DND-41 (cell line): ENCODE measurements around the gene HMX1.

ENCODE experiments used
- ATAC-seq: fragments of 200-7000 bp; cut with Tn5 transposase; 3 replicates; pipeline ENCODE4 v1.9.1; 2021; ENCODE audit warnings: low read depth; ENCODE audit not compliant: insufficient read depth
- DNase-seq: peaks from one replicate; pipeline ENCODE4 v3.0.0-alpha.2; 2020
- H2AFZ ChIP-seq: 2 replicates; pipeline ENCODE4 v1.6.0; 2012; ENCODE audit warnings: low read depth, low read length
- H3K27ac ChIP-seq: 2 replicates; pipeline ENCODE4 v1.5.1; 2012; ENCODE audit warnings: low read length, inconsistent platforms
- H3K27me3 ChIP-seq: fragments of 200-600 bp; sonication (generic); 2 replicates; pipeline ENCODE4 v1.6.0; 2012; ENCODE audit warnings: low read length, mild to moderate bottlenecking, inconsistent platforms; ENCODE audit not compliant: insufficient read depth, poor library complexity
- H3K36me3 ChIP-seq: 2 replicates; pipeline ENCODE4 v1.5.1; 2012; ENCODE audit warnings: low read length, inconsistent platforms; ENCODE audit not compliant: insufficient read depth
- H3K4me1 ChIP-seq: 2 replicates; pipeline ENCODE4 v1.5.1; 2012; ENCODE audit warnings: mild to moderate bottlenecking, low read length; ENCODE audit not compliant: insufficient read depth
- H3K4me2 ChIP-seq: 2 replicates; pipeline ENCODE4 v1.6.0; 2012; ENCODE audit warnings: mild to moderate bottlenecking, moderate library complexity, low read length, inconsistent platforms; ENCODE audit not compliant: insufficient read depth
- H3K4me3 ChIP-seq, 2 experiments: fragments of 200-600 bp in 1 of 2; shearing (Covaris generic) in 1 of 2; 2 replicates each; pipeline ENCODE4 v1.5.1; 2012 to 2016; ENCODE audit warnings: inconsistent platforms in 2 of 2, low read length in 2 of 2, mild to moderate bottlenecking in 2 of 2, low read depth in 1 of 2, moderate library complexity in 1 of 2
- H3K79me2 ChIP-seq: 2 replicates; pipeline ENCODE4 v1.6.0; 2012; ENCODE audit warnings: low read length, inconsistent platforms; ENCODE audit not compliant: insufficient read depth
- H3K9ac ChIP-seq: 2 replicates; pipeline ENCODE4 v1.6.0; 2012; ENCODE audit warnings: low read depth, mild to moderate bottlenecking, inconsistent platforms, low read length, moderate library complexity
- H3K9me3 ChIP-seq: 2 replicates; pipeline ENCODE4 v1.5.1; 2012; ENCODE audit warnings: low read length, moderate library complexity, mild to moderate bottlenecking, inconsistent platforms; ENCODE audit not compliant: insufficient read depth, severe bottlenecking
- H4K20me1 ChIP-seq: 2 replicates; pipeline ENCODE4 v1.6.0; 2012; ENCODE audit warnings: low read length; ENCODE audit not compliant: insufficient read depth
- CTCF ChIP-seq: IDR thresholded peaks from 2 replicates; pipeline ENCODE4 v1.5.1; 2012; ENCODE audit warnings: borderline replicate concordance, low read length, moderate library complexity, mild to moderate bottlenecking; ENCODE audit not compliant: poor library complexity, severe bottlenecking; ENCODE audit errors: extremely low read depth
- EZH2 ChIP-seq: IDR thresholded peaks from 3 replicates; pipeline ENCODE4 v1.6.1; 2012; ENCODE audit warnings: borderline replicate concordance, low read depth, mild to moderate bottlenecking, moderate library complexity, low read length, inconsistent platforms; ENCODE audit not compliant: severe bottlenecking

Gene HMX1

DNA sequence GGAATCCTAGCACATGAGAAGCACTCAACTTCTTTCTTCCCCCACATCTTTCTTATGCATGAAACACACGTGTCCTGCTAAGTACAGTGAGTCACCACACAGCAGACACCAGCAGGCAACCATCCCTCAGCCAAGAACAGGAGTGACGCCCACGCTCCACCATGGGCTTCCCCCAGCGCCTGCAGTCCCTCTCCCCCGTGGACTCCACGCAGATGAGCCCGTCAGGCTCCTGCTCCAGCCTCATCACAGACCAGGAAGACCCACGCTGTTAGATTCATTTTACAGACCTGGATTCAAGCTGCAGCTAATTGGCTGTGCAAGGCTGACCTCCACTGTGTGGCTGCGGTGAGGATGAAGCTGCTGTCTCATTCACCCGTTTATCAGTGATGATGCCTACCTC is 16.7 kb downstream of the HMX1 start:
- Histone ChIP-seq H3K79me2 (no peaks in the 10 kb centered on the region), H3K36me3 (no peaks in the 10 kb centered on the region), H3K27ac (no peak overlapping the region), H3K4me3 (no peak overlapping the region), H3K4me2 (no peak overlapping the region), H3K4me1 (no peaks in the 10 kb centered on the region), H2AFZ (no peak overlapping the region), H4K20me1 (peaks cover 3% of the 10 kb centered on the region; the same call in 1 of the 2 replicates), H3K9me3 (no peaks in the 10 kb centered on the region), H3K27me3 (peaks cover 19% of the 10 kb centered on the region), H3K9ac (no peak overlapping the region)
- no peak for ATAC-seq
- no peak for DNase-seq
- TF ChIP-seq CTCF, result no peak
- no peak for TF ChIP-seq EZH2

- H2AFZ ChIP-seq, result no peak overlapping the region
- H3K79me2 ChIP-seq, result no peaks in the 10 kb centered on the region
- H4K20me1 ChIP-seq, result peaks cover 3% of the 10 kb centered on the region; the same call in 1 of the 2 replicates
- ATAC-seq (no peak), DNase-seq (no peak)
- H3K4me1 ChIP-seq, result no peaks in the 10 kb centered on the region
- peaks cover 19% of the 10 kb centered on the region for H3K27me3 ChIP-seq
- no peak overlapping the region for H3K4me3 ChIP-seq
- no peaks in the 10 kb centered on the region for H3K9me3 ChIP-seq
- no peak overlapping the region for H3K9ac ChIP-seq
- H3K4me2 ChIP-seq, result no peak overlapping the region
- no peak overlapping the region for H3K27ac ChIP-seq
- no peaks in the 10 kb centered on the region for H3K36me3 ChIP-seq
- no peak for TF ChIP-seq EZH2
- no peak for TF ChIP-seq CTCF
Observed at GRCh38 chr4:8854016-8854415, 17.6 kb downstream of the HMX1 start.

DNA sequence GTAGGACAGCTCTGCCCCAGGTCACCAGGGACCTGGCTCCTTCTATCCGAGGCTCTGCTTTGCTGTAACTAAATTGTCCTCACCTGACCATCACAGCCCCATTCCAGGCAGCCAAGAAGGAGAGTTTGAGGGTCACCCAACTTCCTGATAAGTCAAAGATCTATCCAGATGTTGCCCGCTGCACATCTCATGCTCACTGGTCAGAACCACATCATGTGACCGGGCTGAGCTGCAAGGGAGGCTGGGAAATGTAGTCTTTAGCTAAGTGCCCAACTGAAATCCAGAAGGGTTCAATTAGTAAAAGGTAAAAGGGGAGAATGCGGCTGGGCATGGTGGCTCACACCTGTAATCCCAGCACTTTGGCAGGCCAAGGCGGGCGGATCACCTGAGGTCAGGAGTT is 18.4 kb downstream of the HMX1 start:
- DNase-seq (no peak), ATAC-seq (no peak)
- H3K9ac ChIP-seq, result no peak overlapping the region
- TF ChIP-seq EZH2 (no peak), CTCF (no peak)
- H3K36me3 ChIP-seq, result no peaks in the 10 kb centered on the region
- peaks cover 3% of the 10 kb centered on the region; the same call in 1 of the 2 replicates for H4K20me1 ChIP-seq
- peaks cover 19% of the 10 kb centered on the region for H3K27me3 ChIP-seq
- no peak overlapping the region for H2AFZ ChIP-seq
- no peak overlapping the region for H3K27ac ChIP-seq
- no peaks in the 10 kb centered on the region for H3K4me1 ChIP-seq
- no peak overlapping the region for H3K4me2 ChIP-seq
- no peaks in the 10 kb centered on the region for H3K9me3 ChIP-seq
- H3K79me2 ChIP-seq, result no peaks in the 10 kb centered on the region
- no peak overlapping the region for H3K4me3 ChIP-seq

- TF ChIP-seq EZH2 (no peak), CTCF (no peak)
- Histone ChIP-seq H3K9me3 (no peaks in the 10 kb centered on the region), H2AFZ (no peak overlapping the region), H3K79me2 (no peaks in the 10 kb centered on the region), H3K4me3 (no peak overlapping the region), H3K27ac (no peak overlapping the region), H3K36me3 (no peaks in the 10 kb centered on the region), H3K4me2 (no peak overlapping the region), H4K20me1 (peaks cover 3% of the 10 kb centered on the region; the same call in 1 of the 2 replicates), H3K27me3 (peaks cover 19% of the 10 kb centered on the region), H3K4me1 (no peaks in the 10 kb centered on the region), H3K9ac (no peak overlapping the region)
- ATAC-seq (no peak), DNase-seq (no peak)
Observed at GRCh38 chr4:8852118-8852704, 19.4 kb downstream of the HMX1 start.
